Stimulated activated CD4-positive, alpha-beta T cell treated with anti-CD3 and anti-CD28 coated beads, Interleukin-4, amount 100 ng/mL, for 48 hours (primary cell): Measurements from ENCODE around the gene TRIM36.

Experiments used
- DNase-seq, 2 donors: peaks; one replicate each; pipeline ENCODE4 v3.0.0-alpha.2; 2020; ENCODE audit warnings: low read depth in 2 of 2

Gene TRIM36

GRCh38 chr5:115169487-115170133 lies at the start of gene TRIM36:
TSS of gene TRIM36 (minus strand) at chr5:115169908. CDS start at chr5:115169634, 274 bp downstream.
- DNase-seq, result peak; percentile 89 to 91

GRCh38 chr5:115214541-115214940 lies 44.8 kb upstream of the TRIM36 start:
- no peak for DNase-seq

GRCh38 chr5:115209279-115209678 lies 39.6 kb upstream of the TRIM36 start:
- DNase-seq, result peak; percentile 17 to 42

- DNase-seq, result no peak
Measured at GRCh38 chr5:115202952-115203351, 33.2 kb upstream of the TRIM36 start.

GRCh38 chr5:115196161-115196560 lies 26.5 kb upstream of the TRIM36 start:
- DNase-seq, result no peak

GRCh38 chr5:115194676-115195075 lies 25.0 kb upstream of the TRIM36 start:
- DNase-seq, result no peak

- no peak for DNase-seq
Measured at GRCh38 chr5:115193295-115193694, 23.6 kb upstream of the TRIM36 start.

- no peak for DNase-seq
Measured at GRCh38 chr5:115192098-115192497, 22.4 kb upstream of the TRIM36 start.

- no peak for DNase-seq
Measured at GRCh38 chr5:115191474-115192031, 21.8 kb upstream of the TRIM36 start.

GRCh38 chr5:115190388-115190787 lies 20.7 kb upstream of the TRIM36 start:
- DNase-seq, result no peak

- DNase-seq, result no peak
Measured at GRCh38 chr5:115189866-115190265, 20.2 kb upstream of the TRIM36 start.

GRCh38 chr5:115186794-115187193 lies 17.1 kb upstream of the TRIM36 start:
- no peak for DNase-seq

GRCh38 chr5:115184770-115185169 lies 15.1 kb upstream of the TRIM36 start:
- no peak for DNase-seq

GRCh38 chr5:115181757-115182156 lies 12.0 kb upstream of the TRIM36 start:
- no peak for DNase-seq

- no peak for DNase-seq
Measured at GRCh38 chr5:115180165-115180709, 10.5 kb upstream of the TRIM36 start.

- DNase-seq, result no peak
Measured at GRCh38 chr5:115179394-115180164, 9.9 kb upstream of the TRIM36 start.

GRCh38 chr5:115179030-115179393 lies 9.3 kb upstream of the TRIM36 start:
- no peak for DNase-seq

- DNase-seq, result no peak
Measured at GRCh38 chr5:115170929-115171510, 1.3 kb upstream of the TRIM36 start.

- no peak for DNase-seq
Measured at GRCh38 chr5:115170134-115170928, 623 bp upstream of the TRIM36 start.

- no peak for DNase-seq
Measured at GRCh38 chr5:115168829-115169486, 750 bp downstream of the TRIM36 start.
